GM18868 (cell line): ENCODE results near the gene SNRNP40.

Source experiments
- ATAC-seq: cut with Tn5 transposase; IDR thresholded peaks from one replicate; pipeline ENCODE4 v1.9.1; 2021; ENCODE audit warnings: mild to moderate bottlenecking, moderate library complexity; ENCODE audit not compliant: unreplicated experiment

Gene SNRNP40

DNA sequence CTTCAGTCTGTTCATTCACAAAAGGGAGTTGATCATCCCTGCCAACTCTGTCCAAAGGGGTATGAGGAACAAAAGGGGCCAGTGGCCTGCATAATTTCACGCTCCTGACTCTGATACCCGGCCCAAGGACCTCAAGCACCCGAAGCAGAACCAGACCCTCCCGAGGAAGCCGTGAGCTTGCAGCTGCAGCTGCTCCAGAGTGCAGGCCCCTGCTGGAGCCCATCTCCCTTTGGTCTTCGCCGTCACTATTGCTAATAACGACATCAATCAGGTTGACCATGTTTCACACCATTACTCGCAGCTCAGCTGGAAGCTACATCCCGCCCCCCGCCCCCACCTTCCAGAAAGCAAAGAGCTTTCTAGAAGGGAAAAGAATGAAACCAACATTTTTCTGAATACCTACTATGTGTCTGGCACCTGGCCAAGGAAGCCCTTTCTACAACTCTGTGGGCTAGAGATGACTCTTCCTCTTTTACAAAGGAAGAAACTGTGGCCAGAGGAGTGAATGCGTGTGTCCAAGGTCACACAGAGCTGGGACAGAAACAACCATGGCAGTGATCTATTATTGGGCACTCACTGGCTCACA, 62.4 kb downstream of the SNRNP40 start:
- ATAC-seq: no peak

DNA sequence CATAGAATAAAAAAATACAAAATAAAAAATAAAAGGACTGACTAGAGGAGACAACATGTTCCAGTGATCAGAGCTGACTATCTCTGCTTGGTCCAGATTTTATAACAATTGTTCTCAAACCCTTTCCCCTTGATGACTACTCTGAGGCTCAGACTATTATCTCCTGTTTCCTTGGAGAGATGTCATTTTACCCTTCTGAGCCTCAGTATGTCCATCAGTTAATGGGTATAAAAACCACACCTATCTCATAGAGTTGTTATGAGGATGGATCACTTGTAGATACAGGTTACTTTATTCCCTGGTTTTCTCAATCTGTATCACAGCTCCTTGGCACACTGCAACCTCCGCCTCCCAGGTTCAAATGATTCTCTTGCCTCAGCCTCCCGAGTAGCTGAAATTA, 63.9 kb downstream of the SNRNP40 start:
- ATAC-seq: no peak

DNA sequence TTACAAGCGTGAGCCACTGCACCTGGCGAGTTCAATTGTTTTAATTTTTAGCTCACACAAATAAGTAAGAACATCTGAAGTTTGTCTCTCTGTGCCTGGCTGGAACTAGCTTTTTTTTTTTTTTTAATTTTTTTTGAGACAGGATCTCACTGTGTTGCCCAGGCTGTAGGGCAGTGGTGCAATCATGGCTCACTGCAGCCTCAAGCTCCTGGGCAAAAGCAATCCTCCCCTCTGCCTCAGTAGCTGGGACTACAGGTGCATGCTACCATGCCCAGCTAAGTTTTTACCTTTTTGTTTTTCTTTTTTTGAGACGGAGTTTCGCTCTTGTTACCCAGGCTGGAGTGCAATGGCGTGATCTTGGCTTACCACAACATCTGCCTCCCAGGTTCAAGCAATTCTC, 64.8 kb downstream of the SNRNP40 start:
- ATAC-seq: no peak

DNA sequence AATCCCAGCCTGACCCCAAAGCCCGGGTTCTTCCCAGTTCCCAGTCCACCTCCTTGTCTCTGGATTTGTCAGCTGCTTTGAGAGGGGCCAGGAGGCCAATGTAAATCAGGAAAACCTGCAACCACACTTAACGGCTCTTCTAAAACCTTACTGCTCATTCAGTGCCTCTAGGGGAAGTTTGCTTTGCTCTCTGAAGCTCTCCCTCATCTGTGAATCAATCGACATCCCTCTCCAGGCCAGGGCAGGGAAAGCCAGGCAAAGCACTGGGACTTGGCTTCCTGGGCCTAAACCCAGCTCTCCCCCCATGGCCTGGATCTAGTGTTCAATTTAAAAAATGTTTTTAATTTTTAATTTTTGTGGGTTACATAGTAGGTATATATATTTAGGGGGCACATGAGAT, 66.2 kb downstream of the SNRNP40 start:
- no peak for ATAC-seq

DNA sequence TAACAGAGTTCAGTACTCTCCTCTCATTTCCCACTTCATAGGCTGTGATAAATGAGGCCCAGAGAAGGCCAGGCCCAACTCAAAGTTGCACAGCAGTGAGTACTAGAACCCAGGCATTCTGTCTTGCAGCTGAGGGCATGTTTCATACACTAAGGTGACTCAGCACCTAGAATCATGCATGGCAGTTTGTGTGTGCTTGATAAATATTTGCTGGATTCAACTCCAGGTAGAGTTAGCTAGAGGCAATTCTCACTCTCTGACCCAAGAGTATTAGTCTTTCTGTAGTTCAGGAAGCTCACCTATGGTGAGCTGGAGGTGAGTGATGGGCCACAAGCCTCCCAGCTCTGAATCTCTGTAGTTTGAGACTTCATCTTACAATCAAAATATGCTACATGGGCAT, 67.6 kb downstream of the SNRNP40 start:
- ATAC-seq: no peak

DNA sequence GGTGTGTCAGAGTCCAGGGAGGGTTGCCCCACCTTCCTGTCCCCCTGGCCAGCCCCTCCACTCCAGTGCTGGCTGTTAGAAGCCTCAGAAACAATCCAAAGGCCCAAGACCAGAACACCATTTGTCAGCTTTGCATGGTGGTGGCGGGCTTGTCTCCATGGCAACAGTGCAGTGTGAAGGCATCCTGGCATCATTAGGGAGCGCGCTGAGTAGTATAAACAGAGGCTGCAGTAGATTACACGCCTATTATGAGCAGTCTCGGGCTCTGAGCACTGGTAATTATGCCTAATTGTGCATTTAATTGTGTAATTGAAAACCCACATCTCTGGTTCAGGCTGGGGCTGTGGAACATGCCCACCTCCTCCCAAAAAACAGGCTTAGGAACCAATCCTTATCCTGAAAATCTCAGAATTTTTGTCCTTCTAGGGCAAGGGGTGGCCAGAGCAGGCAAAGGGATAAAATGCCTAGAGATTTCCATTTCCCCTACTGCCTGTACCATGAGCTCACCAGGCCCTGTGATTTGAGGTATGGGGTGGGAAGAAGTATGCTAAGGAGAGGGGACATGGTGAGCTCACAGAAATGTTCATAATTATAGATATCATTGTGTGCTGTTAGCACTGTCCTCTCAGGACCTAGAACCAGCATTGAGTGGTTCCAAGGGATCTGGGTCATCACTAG, 68.6 kb downstream of the SNRNP40 start:
- no peak for ATAC-seq

DNA sequence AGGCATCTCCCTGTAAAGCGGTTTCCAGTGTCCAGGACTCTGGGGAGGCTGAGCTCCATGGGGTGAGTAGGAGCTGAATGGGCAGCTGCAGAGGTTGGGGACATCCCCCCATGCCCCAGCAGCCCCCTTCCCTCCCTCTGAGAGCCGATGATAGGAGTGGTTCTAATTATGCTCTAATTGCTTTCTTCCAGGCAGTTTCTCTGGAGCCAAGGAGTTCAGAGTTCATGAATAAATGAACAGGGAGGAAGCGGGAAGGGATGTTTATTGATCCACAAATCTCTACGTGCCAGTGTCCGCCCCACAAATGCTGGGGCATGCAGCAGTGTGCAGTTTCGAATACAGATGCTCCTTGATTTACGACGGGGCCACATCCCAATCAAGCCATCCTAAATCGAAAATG, 72.5 kb downstream of the SNRNP40 start:
- ATAC-seq: no peak

DNA sequence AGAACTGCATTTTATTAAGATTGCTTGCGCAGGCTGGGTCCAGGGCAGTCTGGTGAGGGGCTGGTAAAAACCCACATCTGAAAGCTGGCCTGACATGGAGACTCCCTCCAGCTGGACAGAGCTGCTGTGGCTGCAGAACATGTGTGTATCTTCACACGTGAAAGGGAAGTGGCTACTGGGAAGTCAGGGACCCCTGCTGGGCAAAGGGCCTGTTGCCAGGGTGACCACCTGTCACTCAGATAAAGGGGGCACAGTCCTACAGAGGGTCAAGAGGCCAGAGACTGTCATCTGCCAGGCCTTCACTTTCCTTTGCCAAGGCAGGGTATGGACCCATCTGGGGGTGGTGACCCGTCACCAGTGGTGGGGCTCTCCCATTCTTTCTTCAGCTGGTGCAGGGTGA, 74.4 kb downstream of the SNRNP40 start:
- ATAC-seq: no peak

DNA sequence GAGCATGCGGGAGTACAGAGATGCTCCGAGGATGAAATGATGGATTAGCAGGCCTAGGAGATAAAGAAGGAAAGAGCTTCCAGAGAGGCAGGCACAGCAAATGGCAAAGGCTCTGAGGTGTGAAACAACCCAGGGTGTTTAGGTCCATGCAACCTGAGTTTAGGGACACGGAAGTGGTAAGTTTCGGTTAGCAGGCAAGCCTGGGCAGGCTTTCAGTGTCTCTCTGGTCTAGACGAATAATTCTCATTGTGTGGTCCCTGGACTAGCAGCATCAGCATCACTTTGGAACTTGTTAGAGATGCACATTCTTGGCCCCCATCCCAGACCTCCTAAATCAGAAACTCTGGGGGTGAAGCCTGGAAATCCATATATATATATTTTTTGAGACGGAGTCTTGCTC, 75.5 kb downstream of the SNRNP40 start:
- no peak for ATAC-seq

DNA sequence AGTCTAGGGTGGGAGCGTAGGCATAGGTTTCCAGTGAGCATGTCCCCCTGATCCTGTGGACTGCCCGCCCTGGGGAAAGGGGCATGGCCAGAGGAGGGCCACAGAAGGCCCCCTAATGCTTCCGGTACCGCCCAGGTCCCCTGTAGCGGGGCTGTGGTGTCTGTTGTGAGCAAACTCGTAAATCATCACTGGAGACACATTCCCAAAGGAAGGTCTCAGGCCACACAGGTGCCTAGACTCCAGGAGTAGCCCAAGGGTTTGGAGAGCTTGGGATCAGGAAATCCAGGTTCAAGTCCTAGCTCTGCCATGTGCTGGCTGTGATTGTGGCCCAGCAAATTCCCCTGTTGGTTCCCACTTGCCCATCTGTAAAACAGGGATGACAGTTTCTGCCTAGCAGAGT, 77.1 kb downstream of the SNRNP40 start:
- no peak for ATAC-seq

DNA sequence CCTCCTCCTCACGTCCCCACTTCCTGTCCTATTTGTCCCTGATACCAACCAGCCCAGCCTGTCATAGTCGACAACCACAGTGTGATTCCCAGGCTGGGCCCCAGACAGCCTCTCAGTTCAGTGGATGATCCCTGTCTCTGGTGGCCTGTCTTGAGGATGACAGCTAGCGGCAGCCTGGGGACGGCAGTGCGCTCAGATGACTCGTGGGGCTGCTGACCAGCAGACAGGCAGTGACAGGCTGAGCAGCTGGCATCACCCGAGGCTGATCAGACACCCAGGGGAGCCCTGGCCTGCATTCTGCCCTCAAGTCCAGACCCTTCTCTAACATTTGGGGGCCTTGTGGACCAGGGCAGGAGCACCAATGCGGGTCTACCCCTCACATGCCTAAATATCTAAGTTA, 77.9 kb downstream of the SNRNP40 start:
- ATAC-seq: no peak

DNA sequence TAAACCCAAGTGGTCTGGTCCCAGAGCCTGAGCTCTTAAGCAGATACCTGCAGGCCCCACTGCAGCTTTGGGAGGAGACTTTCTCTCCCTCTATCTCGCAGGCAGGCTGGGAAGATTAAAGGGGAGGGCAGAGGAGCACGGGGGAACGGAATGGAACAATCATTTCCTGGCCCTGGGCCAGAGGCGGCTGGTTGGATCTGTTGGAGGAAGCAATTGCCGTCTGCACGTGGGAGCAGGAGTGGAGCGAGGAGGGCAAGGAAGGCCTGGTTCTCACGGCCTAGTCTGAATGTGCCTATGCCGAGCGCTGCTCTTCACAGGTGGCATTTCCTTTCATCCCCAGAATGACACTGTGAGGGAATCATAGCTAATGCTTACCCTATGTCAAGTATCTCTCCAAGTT, 80.6 kb downstream of the SNRNP40 start:
- ATAC-seq: no peak

DNA sequence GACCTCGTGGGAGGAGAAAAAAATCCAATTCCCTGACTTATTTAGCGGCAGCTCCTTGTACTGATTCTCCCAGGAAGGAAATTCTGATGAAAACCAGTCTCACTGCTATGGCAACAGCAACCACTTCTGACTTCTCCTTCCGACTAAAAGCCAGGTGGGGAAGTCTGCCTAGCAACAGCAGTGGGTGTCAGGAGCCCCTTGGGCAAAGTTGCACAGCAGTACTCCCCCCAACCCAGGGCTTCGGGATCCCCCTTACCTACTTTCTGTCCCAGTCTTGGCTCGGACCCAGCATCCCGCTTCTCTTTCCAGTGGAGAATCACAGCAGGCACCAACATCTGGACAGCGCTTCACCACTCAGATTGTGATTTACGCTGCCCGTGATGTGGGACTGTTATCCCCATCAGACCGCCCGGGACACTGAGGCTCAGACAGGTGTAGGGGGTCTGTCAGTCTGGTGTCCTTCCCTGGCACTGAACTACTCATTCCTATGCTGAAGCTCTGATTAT, 81.5 kb downstream of the SNRNP40 start:
- no peak for ATAC-seq

DNA sequence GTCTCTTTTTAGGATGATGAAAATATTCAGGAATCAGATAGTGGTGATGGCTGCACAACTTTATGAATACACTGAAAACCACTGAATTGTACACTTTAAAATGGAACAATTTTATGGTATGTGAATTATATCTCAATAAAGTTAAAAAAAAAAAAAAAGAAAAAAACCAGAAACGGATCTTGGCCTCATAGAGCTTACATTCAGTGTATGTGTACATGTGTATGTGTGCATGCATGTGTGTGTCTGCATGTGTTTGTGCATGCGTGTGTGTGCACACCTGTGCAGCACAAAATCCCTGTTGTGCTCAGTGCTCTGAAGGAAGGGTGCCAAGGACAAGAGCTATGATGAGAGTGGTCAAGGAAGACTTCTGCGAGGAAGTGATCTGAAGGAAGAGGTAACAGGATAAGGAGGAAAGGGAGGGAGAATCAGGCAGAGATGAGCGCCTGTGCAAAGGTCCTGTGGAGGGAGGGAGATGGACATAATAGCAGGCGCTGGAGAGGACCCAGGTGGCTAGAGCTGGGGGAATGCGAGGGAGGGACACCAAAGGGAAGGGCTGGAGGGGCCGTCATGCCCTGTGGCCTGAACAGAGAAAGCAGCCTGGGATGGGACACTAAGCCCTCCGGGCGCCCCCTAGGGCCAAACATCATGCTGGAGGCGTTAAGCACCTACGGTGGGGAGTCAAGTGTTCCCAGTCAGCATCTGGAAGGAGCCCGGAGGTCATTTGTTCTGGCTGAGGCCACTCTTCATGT, 82.1 kb downstream of the SNRNP40 start:
- ATAC-seq: no peak
